HG03060 (cell line): Measurements from ENCODE around the gene NPTX1.

Experiments used
- ATAC-seq: cut with Tn5 transposase; IDR thresholded peaks from one replicate; pipeline ENCODE4 v1.9.1; 2021; ENCODE audit warnings: low read depth, moderate number of reproducible peaks; ENCODE audit not compliant: unreplicated experiment

The NPTX1 gene

GRCh38 chr17:80481284-80482057 lies 5.1 kb upstream of the NPTX1 start:
- no peak for ATAC-seq

GRCh38 chr17:80480248-80480647 lies 3.8 kb upstream of the NPTX1 start:
- no peak for ATAC-seq

- no peak for ATAC-seq
These were observed 2.8 kb upstream of the NPTX1 start for GRCh38 chr17:80479246-80479566.

- no peak for ATAC-seq
These were observed 2.3 kb upstream of the NPTX1 start for GRCh38 chr17:80478487-80479245.

- ATAC-seq, result no peak
These were observed 1.5 kb upstream of the NPTX1 start for GRCh38 chr17:80477647-80478478.

GRCh38 chr17:80476877-80477646 lies 655 bp upstream of the NPTX1 start:
- ATAC-seq, result no peak

GRCh38 chr17:80474961-80475909 lies 1.2 kb downstream of the NPTX1 start:
- ATAC-seq, result no peak

GRCh38 chr17:80474231-80474960 lies 2.0 kb downstream of the NPTX1 start:
- ATAC-seq, result no peak

GRCh38 chr17:80473701-80474100 lies 2.7 kb downstream of the NPTX1 start:
- ATAC-seq, result no peak

GRCh38 chr17:80472996-80473395 lies 3.4 kb downstream of the NPTX1 start:
- ATAC-seq, result no peak

- ATAC-seq, result no peak
These were observed 4.5 kb downstream of the NPTX1 start for GRCh38 chr17:80471922-80472321.

GRCh38 chr17:80470603-80471002 lies 5.8 kb downstream of the NPTX1 start:
- ATAC-seq, result no peak

GRCh38 chr17:80469667-80470066 lies 6.7 kb downstream of the NPTX1 start:
- no peak for ATAC-seq

GRCh38 chr17:80468781-80469493 lies 7.5 kb downstream of the NPTX1 start:
- ATAC-seq, result no peak

- no peak for ATAC-seq
These were observed 8.2 kb downstream of the NPTX1 start for GRCh38 chr17:80468242-80468641.

- ATAC-seq, result no peak
These were observed 10.2 kb downstream of the NPTX1 start for GRCh38 chr17:80466188-80466705.

- no peak for ATAC-seq
These were observed 11.0 kb downstream of the NPTX1 start for GRCh38 chr17:80465327-80465974.
